ENCODE measurements around the gene CDH23.

CDH23 gene

GRCh38 chr10:71645185-71645584 lies 248.5 kb downstream of the CDH23 start:
- no peak for DNase-seq (ENCODE audit: insufficient read length, low spot score)

GRCh38 chr10:71646037-71646436 lies 249.3 kb downstream of the CDH23 start:
- FAIRE-seq (no peak), DNase-seq (ENCODE audit: insufficient read length, low spot score) (no peak)

More at GRCh38 chr10:71645185-71645584, 248.5 kb downstream of the CDH23 start:
- FAIRE-seq = no peak

- FAIRE-seq (no peak), DNase-seq (ENCODE audit: insufficient read length, low spot score) (no peak)
Observed at GRCh38 chr10:71646592-71647292, 250.0 kb downstream of the CDH23 start.

- no peak for FAIRE-seq
- DNase-seq (ENCODE audit: insufficient read length, low spot score) = peak; percentile 25
Observed at GRCh38 chr10:71647526-71648253, 251.0 kb downstream of the CDH23 start.

GRCh38 chr10:71648254-71648932 lies 251.7 kb downstream of the CDH23 start:
- no peak for FAIRE-seq
- no peak for DNase-seq (ENCODE audit: insufficient read length, low spot score)

GRCh38 chr10:71648933-71649320 lies 252.2 kb downstream of the CDH23 start:
- FAIRE-seq = no peak
- no peak for DNase-seq (ENCODE audit: insufficient read length, low spot score)

- DNase-seq (ENCODE audit: insufficient read length, low spot score) = no peak
- FAIRE-seq = no peak
Observed at GRCh38 chr10:71649631-71650030, 252.9 kb downstream of the CDH23 start.

- FAIRE-seq = no peak
- DNase-seq (ENCODE audit: insufficient read length, low spot score) = no peak
Observed at GRCh38 chr10:71650397-71650796, 253.7 kb downstream of the CDH23 start.

- FAIRE-seq (no peak), DNase-seq (ENCODE audit: insufficient read length, low spot score) (no peak)
Observed at GRCh38 chr10:71651428-71651827, 254.7 kb downstream of the CDH23 start.

- DNase-seq (ENCODE audit: insufficient read length, low spot score) (no peak), FAIRE-seq (no peak)
Observed at GRCh38 chr10:71651928-71652327, 255.2 kb downstream of the CDH23 start.

- FAIRE-seq = no peak
- no peak for DNase-seq (ENCODE audit: insufficient read length, low spot score)
Observed at GRCh38 chr10:71653044-71653443, 256.3 kb downstream of the CDH23 start.

GRCh38 chr10:71656220-71656619 lies 259.5 kb downstream of the CDH23 start:
- no peak for FAIRE-seq

GRCh38 chr10:71657604-71658466 lies 261.1 kb downstream of the CDH23 start:
- no peak for FAIRE-seq
- no peak for DNase-seq (ENCODE audit: insufficient read length, low spot score)

More at GRCh38 chr10:71656220-71656619, 259.5 kb downstream of the CDH23 start:
- DNase-seq (ENCODE audit: insufficient read length, low spot score) = no peak

- FAIRE-seq (no peak), DNase-seq (ENCODE audit: insufficient read length, low spot score) (no peak)
Observed at GRCh38 chr10:71658467-71658745, 261.7 kb downstream of the CDH23 start.

GRCh38 chr10:71659111-71659634 lies 262.5 kb downstream of the CDH23 start:
- DNase-seq (ENCODE audit: insufficient read length, low spot score) = no peak
- no peak for FAIRE-seq

- FAIRE-seq (no peak), DNase-seq (ENCODE audit: insufficient read length, low spot score) (no peak)
Observed at GRCh38 chr10:71659737-71660136, 263.0 kb downstream of the CDH23 start.

- no peak for FAIRE-seq
- DNase-seq (ENCODE audit: insufficient read length, low spot score) = no peak
Observed at GRCh38 chr10:71660313-71660712, 263.6 kb downstream of the CDH23 start.

GRCh38 chr10:71661060-71661622 lies 264.4 kb downstream of the CDH23 start:
- DNase-seq (ENCODE audit: insufficient read length, low spot score) (no peak), FAIRE-seq (no peak)

- FAIRE-seq (no peak), DNase-seq (ENCODE audit: insufficient read length, low spot score) (no peak)
Observed at GRCh38 chr10:71661779-71662336, 265.1 kb downstream of the CDH23 start.

GRCh38 chr10:71663311-71663710 lies 266.6 kb downstream of the CDH23 start:
- no peak for FAIRE-seq
- DNase-seq (ENCODE audit: insufficient read length, low spot score) = no peak
